GM18861 (cell line): Measurements from ENCODE around the gene ARHGAP44.

Experiments used
- ATAC-seq: cut with Tn5 transposase; IDR thresholded peaks from one replicate; pipeline ENCODE4 v1.9.1; 2021; ENCODE audit not compliant: unreplicated experiment

The ARHGAP44 gene

GRCh38 chr17:12789481-12790248, at the start of gene ARHGAP44:
Gene ARHGAP44, plus strand, starts transcription at chr17:12789498. Its CDS starts 341 bp downstream, at chr17:12789839.
- ATAC-seq = peak; percentile 75

GRCh38 chr17:12739500-12739899, 49.8 kb upstream of the ARHGAP44 start:
- ATAC-seq = no peak

DNA sequence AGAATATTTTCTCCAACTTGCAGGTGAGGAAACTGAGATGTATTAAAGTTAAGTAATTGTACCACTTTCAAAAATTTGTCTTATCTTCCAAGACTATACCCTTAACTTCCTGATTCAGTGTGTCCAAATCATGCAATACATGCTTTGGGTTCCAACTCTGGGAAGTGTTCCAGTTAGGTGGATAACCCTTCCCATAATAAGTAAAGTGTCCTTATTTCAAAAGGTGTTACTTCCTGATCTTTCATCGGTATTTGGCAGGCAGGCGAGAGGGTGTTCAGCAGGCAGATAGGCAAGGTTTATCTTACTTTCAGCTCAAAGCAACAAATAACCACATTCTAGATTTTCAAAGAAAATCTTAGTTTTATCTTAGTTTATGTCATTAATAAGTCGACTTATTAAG, 46.3 kb upstream of the ARHGAP44 start:
- no peak for ATAC-seq

DNA sequence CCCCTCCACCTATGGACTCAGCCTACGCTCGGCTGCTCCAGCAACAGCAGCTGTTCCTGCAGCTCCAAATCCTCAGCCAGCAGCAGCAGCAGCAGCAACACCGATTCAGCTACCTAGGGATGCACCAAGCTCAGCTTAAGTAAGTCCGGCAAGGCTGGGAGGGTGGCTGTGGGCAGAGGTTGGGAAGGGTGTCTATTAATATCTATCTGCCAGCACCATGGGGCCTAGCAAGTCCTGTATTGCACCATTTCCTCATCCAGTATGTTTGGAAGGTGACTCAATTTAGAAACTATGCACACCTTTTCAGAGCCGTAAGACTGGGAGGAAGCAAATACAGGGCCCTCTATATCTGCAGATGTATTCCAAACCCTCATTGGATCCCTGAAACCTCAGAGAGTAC, 45.0 kb upstream of the ARHGAP44 start:
- no peak for ATAC-seq

GRCh38 chr17:12744786-12745185, 44.5 kb upstream of the ARHGAP44 start:
- ATAC-seq = no peak

- ATAC-seq = no peak
Measured at GRCh38 chr17:12745486-12745885, 43.8 kb upstream of the ARHGAP44 start.

DNA sequence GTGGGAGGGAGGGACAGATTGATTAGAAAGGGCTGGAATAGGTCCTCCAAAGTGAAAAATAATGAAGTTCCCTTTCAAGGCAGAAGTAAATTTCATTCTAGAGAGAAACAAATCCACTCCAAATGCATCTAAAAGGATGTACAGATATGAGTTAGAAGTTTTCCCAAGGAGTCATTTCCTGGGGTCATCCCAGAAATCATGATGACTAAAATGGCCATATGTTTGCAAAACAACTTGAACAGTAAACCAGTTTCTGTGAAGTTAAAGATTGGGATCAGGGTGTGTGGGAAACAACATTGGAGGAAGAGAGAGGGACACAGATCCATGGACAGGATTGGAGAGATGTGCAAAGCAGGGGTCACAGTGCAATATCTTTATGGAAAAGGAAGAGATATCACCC, 32.5 kb upstream of the ARHGAP44 start:
- ATAC-seq = no peak

DNA sequence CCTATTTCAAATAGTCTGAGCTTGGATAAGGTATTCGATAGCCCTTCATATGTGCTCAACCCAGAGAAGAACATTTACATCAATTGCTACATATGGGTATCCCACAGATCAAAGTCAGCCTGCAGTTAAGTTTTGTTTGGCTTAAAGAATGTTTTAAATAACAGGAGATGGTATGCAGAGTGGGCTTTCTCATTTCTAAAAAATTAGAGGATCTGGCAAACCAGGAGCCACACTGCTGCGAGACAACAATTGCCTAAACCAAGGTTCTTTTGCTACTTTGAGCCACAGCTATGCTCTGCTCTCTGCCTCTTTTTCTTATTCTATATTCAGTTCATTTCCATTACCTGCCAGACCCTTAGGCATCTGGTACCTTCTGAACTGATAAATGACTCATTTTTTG, 30.2 kb upstream of the ARHGAP44 start:
- ATAC-seq = no peak

DNA sequence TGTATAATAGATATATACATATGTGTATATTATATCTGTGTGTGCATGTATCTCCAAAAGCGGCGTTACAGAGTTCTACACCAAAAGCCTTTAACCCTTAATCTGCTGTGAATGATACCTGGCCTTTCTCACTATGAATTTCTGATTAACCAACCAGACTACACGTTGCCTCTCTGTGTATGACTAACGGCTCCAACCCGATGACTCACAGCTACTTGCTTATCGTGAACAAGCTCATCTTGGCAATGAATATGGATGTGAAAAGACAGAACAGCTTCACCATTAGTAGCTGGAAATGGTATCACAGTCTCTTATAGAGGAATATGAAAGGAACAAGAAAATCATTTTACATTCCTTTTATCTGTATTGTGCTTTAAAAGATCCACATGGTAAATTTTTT, 23.8 kb upstream of the ARHGAP44 start:
- no peak for ATAC-seq

DNA sequence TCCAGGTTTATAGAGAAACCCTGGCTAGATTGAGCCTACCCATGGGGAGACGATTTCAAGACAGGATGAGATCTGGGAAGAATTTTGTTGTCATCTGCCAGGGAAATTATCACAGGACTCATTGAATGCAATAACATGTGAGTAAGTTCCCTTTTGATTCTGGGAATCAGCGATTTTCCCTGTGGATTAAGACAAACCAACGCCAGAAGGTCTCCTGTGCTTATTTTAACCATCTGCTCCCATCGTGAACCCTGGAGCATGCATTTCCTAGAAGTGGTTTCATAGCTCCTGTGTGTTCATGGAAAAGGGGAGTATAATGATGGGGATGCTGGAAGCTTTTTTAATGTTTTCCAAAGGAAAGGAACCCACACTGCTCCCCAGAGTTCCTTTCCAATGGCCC, 21.0 kb upstream of the ARHGAP44 start:
- ATAC-seq = no peak

GRCh38 chr17:12769981-12770380, 19.3 kb upstream of the ARHGAP44 start:
- ATAC-seq = no peak

- no peak for ATAC-seq
Measured at GRCh38 chr17:12773153-12773552, 16.1 kb upstream of the ARHGAP44 start.

DNA sequence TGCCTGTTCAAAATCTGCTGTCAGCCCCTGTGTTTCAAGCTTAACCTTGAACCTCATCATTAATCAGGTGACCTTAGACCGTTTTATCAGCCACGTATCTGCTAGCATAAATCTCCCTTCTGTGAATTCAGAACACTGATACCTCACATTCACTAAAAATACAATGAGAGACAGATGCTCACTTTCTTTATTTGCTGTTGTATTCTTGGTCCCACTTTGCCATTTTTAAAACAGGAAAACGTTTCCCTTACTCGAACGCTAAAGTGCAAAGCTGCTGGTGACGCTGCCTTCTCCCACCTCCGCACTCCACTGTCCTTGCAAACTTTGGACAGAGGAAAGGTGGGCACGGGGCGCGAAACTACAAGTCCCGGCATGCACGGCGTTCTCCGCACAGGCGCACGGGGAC, 220 bp upstream of the ARHGAP44 start:
- ATAC-seq = peak; percentile 89

DNA sequence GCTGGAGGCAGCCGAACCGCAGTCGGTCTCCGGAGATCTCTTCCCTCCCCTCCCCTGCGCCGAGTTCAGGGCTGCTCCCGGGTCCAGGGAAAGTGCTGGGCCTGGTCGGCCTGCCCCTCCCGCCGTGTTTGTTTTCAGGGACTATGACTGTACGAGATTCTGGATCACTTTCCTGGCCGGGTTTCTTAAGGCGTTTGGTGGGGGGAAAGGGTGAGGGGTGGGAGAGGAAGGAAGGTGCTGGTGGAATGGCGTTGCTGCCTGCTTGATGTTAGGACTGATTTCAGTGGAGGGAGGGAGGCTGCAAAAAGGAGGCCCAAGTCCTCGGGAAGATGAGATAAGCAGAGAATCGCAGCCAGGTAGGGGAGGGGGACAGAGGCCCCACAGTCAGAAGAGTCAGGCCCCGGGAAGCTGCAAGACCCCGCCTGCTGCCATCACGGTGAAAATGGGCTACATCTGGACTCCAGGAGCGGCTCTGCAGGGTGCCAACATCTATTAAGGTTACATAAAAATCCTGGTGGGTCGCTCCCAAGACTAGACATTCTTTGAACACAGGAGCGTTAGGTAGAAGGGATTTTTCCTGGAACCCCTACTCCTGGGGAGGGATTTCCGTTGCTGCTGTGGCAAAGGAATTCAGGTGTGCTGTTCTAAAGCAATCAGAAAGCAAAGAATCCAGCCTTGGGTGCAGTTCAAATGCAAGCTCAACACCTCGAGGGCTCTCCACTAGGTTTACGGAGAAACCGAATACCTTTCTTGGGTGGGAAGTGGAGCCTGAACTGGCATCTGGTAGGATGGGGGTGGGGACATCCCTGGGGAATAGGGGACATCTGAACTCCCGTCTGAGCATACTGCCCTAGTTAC, 1.2 kb downstream of the ARHGAP44 start:
- no peak for ATAC-seq

DNA sequence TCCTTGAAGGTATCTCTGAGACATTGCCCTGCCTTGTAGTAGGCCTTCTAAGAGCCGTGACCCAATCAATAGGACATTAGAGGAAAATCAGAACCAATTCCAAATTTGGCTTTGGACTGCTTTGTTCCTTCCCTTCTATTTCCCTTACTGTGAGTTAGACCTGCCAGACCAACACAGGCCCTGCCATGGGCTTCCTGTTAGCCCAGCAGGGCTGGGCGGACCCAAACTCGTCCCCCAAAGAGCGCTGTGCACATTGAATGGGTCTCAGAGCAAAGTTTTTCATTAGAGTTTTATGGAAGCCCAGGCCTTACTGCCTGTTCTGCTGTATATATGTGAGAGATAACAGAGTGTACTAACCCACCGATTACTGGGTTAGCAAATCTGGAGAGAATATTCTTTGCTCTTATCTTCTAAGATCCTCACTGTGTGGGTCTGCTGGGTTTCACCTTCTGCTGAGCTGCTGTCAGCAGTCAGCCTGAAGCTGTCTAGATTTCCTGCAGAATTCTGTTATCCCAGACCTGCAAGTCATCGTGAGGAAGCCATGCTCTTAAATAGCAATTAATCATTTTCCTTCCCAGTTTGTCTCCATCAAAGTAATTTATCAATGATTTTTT, 5.7 kb downstream of the ARHGAP44 start:
- no peak for ATAC-seq

DNA sequence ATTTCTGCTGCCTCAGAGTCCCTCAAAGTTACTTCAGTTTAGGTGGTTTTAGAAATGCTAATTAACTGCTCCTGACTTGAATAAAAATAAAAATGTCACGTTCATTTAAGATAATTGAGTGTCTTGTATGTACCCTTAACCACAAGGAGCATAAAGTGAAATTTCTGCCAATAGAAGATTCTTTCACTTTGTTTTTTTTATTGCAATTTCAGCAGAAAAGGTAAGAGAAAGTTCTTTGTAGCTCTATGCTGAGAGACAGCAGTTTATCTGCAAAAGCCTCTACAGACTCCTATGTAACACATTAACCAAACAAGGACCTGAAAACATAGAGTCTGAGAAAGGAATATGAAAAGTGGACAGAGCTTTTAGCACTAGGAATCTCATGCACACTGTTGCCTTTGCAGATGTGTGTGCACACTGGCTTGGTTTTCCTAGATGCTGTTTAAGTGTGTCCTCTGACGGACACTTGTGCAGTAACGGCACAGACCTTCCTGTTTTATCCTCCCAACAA, 11.6 kb downstream of the ARHGAP44 start:
- ATAC-seq = peak; percentile 76

GRCh38 chr17:12806630-12807029, 17.3 kb downstream of the ARHGAP44 start:
- ATAC-seq = no peak

GRCh38 chr17:12808723-12809122, 19.4 kb downstream of the ARHGAP44 start:
- ATAC-seq = no peak

DNA sequence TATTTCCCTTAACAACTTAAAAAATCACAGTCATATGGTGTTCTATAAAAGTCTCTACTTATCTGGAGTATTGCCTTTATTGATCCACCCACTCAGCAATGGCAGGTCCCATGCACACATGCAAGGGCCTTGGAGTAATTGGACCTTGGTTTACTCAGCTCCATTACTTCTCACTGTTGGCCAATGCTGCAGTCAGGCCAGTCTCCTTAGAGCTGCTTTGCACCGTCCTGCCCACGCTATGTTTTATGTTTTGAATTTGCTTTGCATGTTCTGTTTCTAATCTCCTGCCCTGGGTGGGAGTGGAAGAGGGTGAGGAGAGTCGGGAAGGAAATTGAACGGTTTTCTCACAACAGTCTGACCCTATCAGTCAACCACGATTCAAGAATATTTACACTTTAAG, 23.6 kb downstream of the ARHGAP44 start:
- ATAC-seq = no peak

DNA sequence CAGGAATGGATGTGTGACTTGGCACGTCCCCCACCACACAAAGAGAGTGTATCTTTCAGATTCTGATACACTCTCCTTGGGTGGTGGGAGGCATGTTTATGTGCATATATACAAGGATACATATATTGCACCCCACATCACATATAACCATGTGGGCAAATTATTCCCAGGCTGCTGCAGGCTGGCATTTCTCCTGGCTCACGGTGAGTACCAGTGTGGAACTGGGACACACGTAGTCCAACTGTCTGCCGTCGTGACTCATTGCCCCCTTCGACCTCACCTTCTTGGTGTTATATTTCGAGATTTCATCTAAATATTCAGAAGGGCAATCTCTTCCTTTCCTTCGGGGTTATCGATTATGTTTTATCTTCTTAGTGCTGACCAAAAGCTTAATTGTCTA, 24.4 kb downstream of the ARHGAP44 start:
- no peak for ATAC-seq

DNA sequence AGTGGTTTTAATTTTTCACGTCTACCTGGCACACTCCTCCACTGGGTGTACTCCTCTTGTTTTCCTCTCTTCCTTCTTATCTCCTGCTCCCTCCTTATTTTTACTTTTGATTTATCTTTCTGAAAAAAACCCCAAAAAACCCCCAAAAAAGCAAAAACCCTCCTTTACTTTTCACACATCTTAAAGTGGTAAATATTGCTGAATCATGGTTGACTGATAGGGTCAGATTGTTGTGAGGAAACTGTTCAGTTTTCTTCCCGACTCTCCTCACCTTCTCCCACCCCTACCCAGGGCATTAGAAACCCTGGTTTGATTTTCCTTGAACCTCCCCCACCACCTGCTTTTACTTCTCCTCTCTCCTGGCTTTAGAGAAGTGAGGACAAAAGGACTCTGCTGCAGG, 25.4 kb downstream of the ARHGAP44 start:
- no peak for ATAC-seq
